Parathyroid adenoma (tissue), 2 donors: ENCODE results near the gene WDR33.

Experiments used
- H2AFZ ChIP-seq: fragments of 300-600 bp; sonication (generic); one replicate; pipeline ENCODE4 v1.7.0; 2017; ENCODE audit warnings: antibody characterized with exemption, mild to moderate bottlenecking
- H3K27ac ChIP-seq: fragments of 300-600 bp; sonication (generic); one replicate; pipeline ENCODE4 v1.7.0; 2017
- H3K27me3 ChIP-seq: fragments of 300-600 bp; sonication (generic); one replicate; pipeline ENCODE4 v1.7.0; 2017; ENCODE audit warnings: low read length; ENCODE audit not compliant: control insufficient read depth, insufficient read depth
- H3K36me3 ChIP-seq: fragments of 300-600 bp; sonication (generic); one replicate; pipeline ENCODE4 v1.7.0; 2017; ENCODE audit warnings: low read length; ENCODE audit not compliant: control insufficient read depth, insufficient read depth
- H3K4me1 ChIP-seq: fragments of 300-600 bp; sonication (generic); one replicate; pipeline ENCODE4 v1.7.0; 2017; ENCODE audit warnings: control low read depth
- H3K4me2 ChIP-seq: fragments of 300-600 bp; sonication (generic); one replicate; pipeline ENCODE4 v1.7.0; 2017; ENCODE audit warnings: low read length
- H3K4me3 ChIP-seq: fragments of 300-600 bp; sonication (generic); one replicate; pipeline ENCODE4 v1.7.0; 2017; ENCODE audit warnings: low read depth, low read length
- H3K79me2 ChIP-seq: fragments of 300-600 bp; sonication (generic); one replicate; pipeline ENCODE4 v1.7.0; 2017; ENCODE audit warnings: control low read depth
- H3K9ac ChIP-seq: fragments of 300-600 bp; sonication (generic); one replicate; pipeline ENCODE4 v1.7.0; 2017; ENCODE audit warnings: mild to moderate bottlenecking
- H3K9me3 ChIP-seq: fragments of 300-600 bp; sonication (generic); one replicate; pipeline ENCODE4 v1.7.0; 2017; ENCODE audit warnings: low read length; ENCODE audit not compliant: control insufficient read depth
- CTCF ChIP-seq: fragments of 300-600 bp; sonication (generic); IDR thresholded peaks from one replicate; pipeline ENCODE4 v1.7.0; 2017; ENCODE audit warnings: antibody characterized with exemption, mild to moderate bottlenecking
- donor health status: primary hyperparathyroidism.

Gene WDR33

GRCh38 chr2:127656569-127657231 is 154.3 kb downstream of the WDR33 start:
- no peak overlapping the region for H3K4me3 ChIP-seq
- H3K27me3 ChIP-seq = no peaks in the 10 kb centered on the region
- H3K9me3 ChIP-seq = no peaks in the 10 kb centered on the region
- no peak overlapping the region for H3K9ac ChIP-seq
- H3K36me3 ChIP-seq = no peaks in the 10 kb centered on the region
- no peak overlapping the region for H3K27ac ChIP-seq
- H3K4me2 ChIP-seq = no peak overlapping the region
- H2AFZ ChIP-seq = no peak overlapping the region
- no peaks in the 10 kb centered on the region for H3K79me2 ChIP-seq
- no peaks in the 10 kb centered on the region for H3K4me1 ChIP-seq
- TF ChIP-seq CTCF = no peak

GRCh38 chr2:127655209-127656073 is 155.5 kb downstream of the WDR33 start:
- H3K36me3 ChIP-seq = no peaks in the 10 kb centered on the region
- no peak overlapping the region for H3K4me3 ChIP-seq
- H3K4me1 ChIP-seq = no peaks in the 10 kb centered on the region
- H3K9me3 ChIP-seq = no peaks in the 10 kb centered on the region
- no peak overlapping the region for H3K4me2 ChIP-seq
- H3K27ac ChIP-seq = no peak overlapping the region
- H2AFZ ChIP-seq = no peak overlapping the region
- H3K79me2 ChIP-seq = no peaks in the 10 kb centered on the region
- no peak overlapping the region for H3K9ac ChIP-seq
- TF ChIP-seq CTCF = no peak
- H3K27me3 ChIP-seq = no peaks in the 10 kb centered on the region

- H3K4me1 ChIP-seq = no peaks in the 10 kb centered on the region
- H3K36me3 ChIP-seq = no peaks in the 10 kb centered on the region
- H3K9me3 ChIP-seq = no peaks in the 10 kb centered on the region
- H2AFZ ChIP-seq = no peak overlapping the region
- H3K9ac ChIP-seq = no peak overlapping the region
- H3K4me3 ChIP-seq = no peak overlapping the region
- no peak overlapping the region for H3K4me2 ChIP-seq
- no peaks in the 10 kb centered on the region for H3K79me2 ChIP-seq
- no peaks in the 10 kb centered on the region for H3K27me3 ChIP-seq
- no peak overlapping the region for H3K27ac ChIP-seq
- no peak for TF ChIP-seq CTCF
Measured at GRCh38 chr2:127654838-127655175, 156.2 kb downstream of the WDR33 start.

GRCh38 chr2:127654084-127654837 is 156.7 kb downstream of the WDR33 start:
- Histone ChIP-seq H2AFZ (no peak overlapping the region), H3K9ac (no peak overlapping the region), H3K4me3 (no peak overlapping the region), H3K27ac (no peak overlapping the region), H3K79me2 (no peaks in the 10 kb centered on the region), H3K4me1 (no peaks in the 10 kb centered on the region), H3K9me3 (no peaks in the 10 kb centered on the region), H3K36me3 (no peaks in the 10 kb centered on the region), H3K4me2 (no peak overlapping the region), H3K27me3 (no peaks in the 10 kb centered on the region)
- no peak for TF ChIP-seq CTCF
